Measurements from ENCODE around the gene TRIM45.
"Not testable (repeated sequence)": the region's sequence is repeated elsewhere in the genome, so short reads cannot be mapped to it uniquely, and the experiment has no call there.

TRIM45 gene

GRCh38 chr1:117121589-117122329, at the start of gene TRIM45:
TRIM45 (minus strand) TSS chr1:117121749; CDS start chr1:117121201, 548 bp downstream.
- DNase-seq (ENCODE audit: low read depth in 2 of 2) = peak; percentile 70 to 81

- no peak for DNase-seq (ENCODE audit: low read depth in 2 of 2)
Observed at GRCh38 chr1:117169871-117170596, 48.5 kb upstream of the TRIM45 start.

GRCh38 chr1:117167402-117167801, 45.9 kb upstream of the TRIM45 start:
- DNase-seq (ENCODE audit: low read depth in 2 of 2) = no peak

- DNase-seq (ENCODE audit: low read depth in 2 of 2) = no peak
Observed at GRCh38 chr1:117166076-117166475, 44.5 kb upstream of the TRIM45 start.

GRCh38 chr1:117164209-117164608, 42.7 kb upstream of the TRIM45 start:
- no peak for DNase-seq (ENCODE audit: low read depth in 2 of 2)

- DNase-seq (ENCODE audit: low read depth in 2 of 2) = no peak
Observed at GRCh38 chr1:117162816-117163215, 41.3 kb upstream of the TRIM45 start.

GRCh38 chr1:117161887-117162286, 40.3 kb upstream of the TRIM45 start:
- DNase-seq (ENCODE audit: low read depth in 2 of 2) = no peak

GRCh38 chr1:117151305-117151704, 29.8 kb upstream of the TRIM45 start:
- not testable (repeated sequence) for DNase-seq (ENCODE audit: low read depth in 2 of 2)

- no peak for DNase-seq (ENCODE audit: low read depth in 2 of 2)
Observed at GRCh38 chr1:117150316-117150715, 28.8 kb upstream of the TRIM45 start.

- no peak for DNase-seq (ENCODE audit: low read depth in 2 of 2)
Observed at GRCh38 chr1:117147856-117148588, 26.5 kb upstream of the TRIM45 start.

- no peak for DNase-seq (ENCODE audit: low read depth in 2 of 2)
Observed at GRCh38 chr1:117147341-117147831, 25.8 kb upstream of the TRIM45 start.

GRCh38 chr1:117146575-117147340, 25.2 kb upstream of the TRIM45 start:
- no peak for DNase-seq (ENCODE audit: low read depth in 2 of 2)

GRCh38 chr1:117146072-117146471, 24.5 kb upstream of the TRIM45 start:
- no peak for DNase-seq (ENCODE audit: low read depth in 2 of 2)

- no peak for DNase-seq (ENCODE audit: low read depth in 2 of 2)
Observed at GRCh38 chr1:117143871-117144270, 22.3 kb upstream of the TRIM45 start.

- no peak for DNase-seq (ENCODE audit: low read depth in 2 of 2)
Observed at GRCh38 chr1:117143172-117143571, 21.6 kb upstream of the TRIM45 start.

GRCh38 chr1:117142200-117142599, 20.7 kb upstream of the TRIM45 start:
- no peak for DNase-seq (ENCODE audit: low read depth in 2 of 2)

GRCh38 chr1:117138561-117138960, 17.0 kb upstream of the TRIM45 start:
- DNase-seq (ENCODE audit: low read depth in 2 of 2) = no peak

- no peak for DNase-seq (ENCODE audit: low read depth in 2 of 2)
Observed at GRCh38 chr1:117138106-117138505, 16.6 kb upstream of the TRIM45 start.

GRCh38 chr1:117137281-117137855, 15.8 kb upstream of the TRIM45 start:
- no peak for DNase-seq (ENCODE audit: low read depth in 2 of 2)

GRCh38 chr1:117136749-117137148, 15.2 kb upstream of the TRIM45 start:
- no peak for DNase-seq (ENCODE audit: low read depth in 2 of 2)

- DNase-seq (ENCODE audit: low read depth in 2 of 2) = no peak
Observed at GRCh38 chr1:117135329-117135728, 13.8 kb upstream of the TRIM45 start.

Measured in stimulated activated CD4-positive, alpha-beta T cell treated with anti-CD3 and anti-CD28 coated beads, Interleukin-1b, Interleukin-23, amount 100 ng/mL, for 4 hours (primary cell).